NCI-H748 treated with DMSO at 0.1 percent for 48 hours (cell line): ENCODE results near the gene VSTM1.
"Not testable (repeated sequence)": the region's sequence is repeated elsewhere in the genome, so short reads cannot be mapped to it uniquely, and the experiment has no call there.

Source experiments
- DNase-seq: peaks from one replicate; lab custom pipeline; 2025; lab: John Stamatoyannopoulos, UW

Gene VSTM1, protein sequence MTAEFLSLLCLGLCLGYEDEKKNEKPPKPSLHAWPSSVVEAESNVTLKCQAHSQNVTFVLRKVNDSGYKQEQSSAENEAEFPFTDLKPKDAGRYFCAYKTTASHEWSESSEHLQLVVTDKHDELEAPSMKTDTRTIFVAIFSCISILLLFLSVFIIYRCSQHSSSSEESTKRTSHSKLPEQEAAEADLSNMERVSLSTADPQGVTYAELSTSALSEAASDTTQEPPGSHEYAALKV

DNA sequence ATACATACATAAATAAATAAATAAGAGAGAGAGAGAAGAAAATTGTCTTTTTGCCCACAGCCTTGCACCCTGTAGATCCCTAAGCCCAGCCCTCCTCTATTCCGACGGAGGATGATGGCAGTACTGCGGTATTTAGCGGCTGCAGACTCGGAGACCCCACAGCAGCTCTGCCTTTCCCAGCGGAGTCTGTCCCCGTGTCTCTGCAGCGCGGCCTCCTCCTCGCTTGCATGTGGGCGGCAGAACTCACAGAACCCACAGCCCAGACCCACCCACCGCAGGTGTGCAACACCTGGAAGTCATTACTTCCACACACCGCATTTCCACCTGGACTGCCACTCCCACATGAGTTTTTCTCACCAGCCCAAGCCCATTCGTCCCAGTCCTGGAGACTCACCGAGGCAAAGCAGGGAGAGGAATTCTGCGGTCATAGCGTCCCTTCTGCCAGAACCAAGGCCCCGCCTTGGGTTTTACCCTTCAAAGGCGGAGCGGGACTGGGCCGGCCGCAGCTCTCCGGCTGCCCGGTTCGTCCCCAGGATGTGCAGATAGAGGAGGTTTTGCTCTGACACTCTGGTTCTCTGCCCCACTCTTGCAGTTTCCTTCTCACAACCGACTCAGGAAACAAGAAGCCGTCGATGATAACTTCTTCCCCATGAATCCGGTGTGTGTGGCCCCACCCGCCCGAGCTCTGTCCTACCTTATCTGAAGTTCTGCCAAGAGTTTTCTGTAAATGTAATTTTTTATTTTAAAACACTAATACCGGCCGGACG is at the start of gene VSTM1:
Gene VSTM1 (minus strand): TSS at position 548 of the 767 bp plus-strand sequence. CDS start 120 bp downstream, at position 428.
- DNase-seq = no peak

DNA sequence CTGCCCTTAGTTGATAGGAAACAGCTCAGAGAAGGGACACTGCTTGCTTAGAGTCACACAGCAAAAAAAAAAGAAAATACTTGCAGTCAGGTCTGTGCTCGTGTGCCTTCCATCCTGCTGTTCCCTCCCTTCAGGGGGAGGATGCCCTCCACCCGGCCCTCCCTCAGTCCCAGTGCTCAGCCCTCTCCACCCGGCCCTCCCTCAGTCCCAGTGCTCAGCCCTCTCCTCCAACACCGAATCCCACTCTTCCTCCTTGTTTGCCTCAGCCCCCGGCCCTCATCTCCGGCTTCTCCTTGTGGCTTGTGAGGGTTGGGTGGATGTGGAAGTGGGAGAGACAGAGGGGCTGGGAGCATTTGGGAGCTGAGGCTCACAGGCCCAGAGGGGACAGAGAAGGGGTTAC is 46.0 kb upstream of the VSTM1 start:
- DNase-seq = no peak

DNA sequence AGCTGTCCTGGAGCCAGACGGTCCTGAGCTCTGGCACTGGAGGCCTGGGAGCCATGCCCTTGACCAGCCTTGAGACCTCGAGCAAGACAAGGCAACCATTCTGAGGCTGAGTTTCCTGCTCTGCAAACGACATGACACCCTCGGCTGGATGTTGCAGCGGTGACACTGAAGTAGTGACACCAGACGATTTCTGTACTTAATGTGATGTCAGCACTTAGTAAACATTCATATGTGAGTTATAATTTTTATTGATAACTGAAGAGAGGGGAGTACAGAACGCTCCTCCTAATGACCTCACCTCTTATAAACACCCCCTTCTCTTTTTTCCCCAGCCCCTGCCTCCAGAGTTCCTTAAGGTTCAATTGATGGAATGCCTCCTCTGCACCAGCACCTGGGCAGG is 44.8 kb upstream of the VSTM1 start:
- no peak for DNase-seq

DNA sequence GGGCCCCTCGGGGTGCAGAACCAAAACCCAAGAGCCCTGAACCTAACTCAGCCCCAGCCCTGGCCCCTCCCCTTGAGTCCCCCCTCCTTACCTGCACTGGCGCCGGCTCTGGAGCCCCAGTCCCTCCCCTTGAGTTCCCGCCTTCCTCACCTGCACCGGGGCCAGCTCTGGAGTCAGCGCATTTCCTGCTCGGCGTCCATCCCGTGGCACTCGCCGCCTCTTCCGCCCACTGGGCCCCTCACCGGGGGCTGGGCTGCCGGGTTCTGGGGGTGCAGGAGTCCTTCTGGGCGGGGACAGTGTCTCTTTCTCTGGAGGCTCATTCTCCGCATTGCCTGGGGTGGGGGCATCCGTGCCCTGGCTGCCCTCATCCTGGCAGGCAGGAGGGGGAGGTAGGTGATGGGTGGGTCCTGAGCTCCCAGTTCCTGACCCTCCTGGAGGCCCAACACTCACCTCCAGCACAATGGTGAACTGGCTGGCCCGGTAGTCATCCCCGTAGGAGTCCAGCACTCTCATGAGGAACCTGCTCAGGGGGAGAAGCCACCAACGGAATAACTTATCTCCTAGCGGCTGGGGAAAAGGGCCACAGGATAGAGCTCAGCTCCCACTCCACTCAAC is 44.3 kb upstream of the VSTM1 start:
- no peak for DNase-seq

DNA sequence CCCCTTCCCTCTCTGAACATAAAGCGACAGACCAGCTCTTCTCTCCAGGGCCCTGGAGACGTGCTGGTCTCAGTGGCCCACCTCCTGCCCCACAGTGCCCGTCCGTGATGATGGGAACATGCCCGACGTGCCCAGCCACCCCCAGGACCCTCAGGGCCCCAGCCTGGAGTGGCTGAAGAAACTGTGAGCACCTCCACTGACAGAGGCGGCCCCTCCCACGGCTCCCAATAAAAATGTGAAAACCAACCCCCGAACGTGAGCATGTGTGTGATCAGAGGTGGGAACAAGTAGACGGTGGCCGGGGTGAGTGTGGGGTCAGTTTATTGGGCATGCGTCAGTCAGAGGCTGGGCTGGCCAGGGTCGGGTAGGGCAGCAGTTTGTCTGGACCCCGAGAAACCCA is 43.0 kb upstream of the VSTM1 start:
- DNase-seq = no peak

DNA sequence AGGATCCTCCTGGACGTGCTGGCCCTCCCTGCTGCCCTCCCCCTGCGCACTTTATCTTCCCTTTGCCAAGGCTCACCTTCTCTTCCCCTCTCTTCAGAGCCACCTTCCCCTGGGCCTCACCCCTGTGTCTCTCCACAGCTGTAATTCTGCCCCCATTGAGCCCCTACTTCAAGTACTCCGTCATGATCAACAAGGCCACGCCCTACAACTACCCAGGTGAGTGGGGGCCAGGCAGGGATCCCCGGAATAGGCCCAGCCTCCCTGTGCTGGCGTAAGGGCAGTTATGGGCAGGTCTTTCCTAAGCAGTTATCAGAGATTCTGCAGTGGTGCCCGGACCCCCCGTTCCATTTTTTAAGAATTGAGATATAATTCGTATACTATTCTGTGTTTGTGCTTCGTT is 42.1 kb upstream of the VSTM1 start:
- no peak for DNase-seq

DNA sequence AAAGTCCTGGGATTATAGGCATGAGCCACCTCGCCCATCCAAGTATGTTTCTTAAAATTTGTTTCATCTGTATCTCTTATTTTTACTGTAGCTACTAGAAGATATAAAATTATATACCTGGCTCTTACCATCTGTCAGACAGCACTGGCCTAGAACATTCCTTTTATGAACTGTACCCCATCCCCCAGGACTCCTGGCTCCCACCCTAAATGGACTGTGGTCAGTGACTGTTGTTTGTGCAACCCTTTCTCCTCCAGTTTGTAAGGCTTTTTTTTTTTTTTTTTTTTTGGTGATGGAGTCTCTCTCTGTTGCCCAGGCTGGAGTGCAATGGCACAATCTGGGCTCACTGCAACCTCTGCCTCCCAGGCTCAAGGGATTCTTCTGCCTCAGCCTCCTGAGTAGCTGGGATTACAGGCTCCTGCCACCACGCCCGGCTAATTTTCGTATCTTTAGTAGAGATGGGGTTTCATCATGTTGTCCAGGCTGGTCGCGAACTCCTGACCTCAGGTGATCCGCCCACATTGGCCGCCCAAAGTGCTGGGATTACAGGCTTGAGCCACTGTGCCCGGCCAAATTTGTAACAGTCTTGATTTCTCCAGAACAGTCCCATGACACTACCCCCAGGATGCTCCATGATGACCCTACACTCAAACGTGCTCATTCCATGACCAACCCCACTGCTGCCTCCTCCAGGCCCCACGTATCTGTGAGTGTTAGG is 41.5 kb upstream of the VSTM1 start:
- no peak for DNase-seq

DNA sequence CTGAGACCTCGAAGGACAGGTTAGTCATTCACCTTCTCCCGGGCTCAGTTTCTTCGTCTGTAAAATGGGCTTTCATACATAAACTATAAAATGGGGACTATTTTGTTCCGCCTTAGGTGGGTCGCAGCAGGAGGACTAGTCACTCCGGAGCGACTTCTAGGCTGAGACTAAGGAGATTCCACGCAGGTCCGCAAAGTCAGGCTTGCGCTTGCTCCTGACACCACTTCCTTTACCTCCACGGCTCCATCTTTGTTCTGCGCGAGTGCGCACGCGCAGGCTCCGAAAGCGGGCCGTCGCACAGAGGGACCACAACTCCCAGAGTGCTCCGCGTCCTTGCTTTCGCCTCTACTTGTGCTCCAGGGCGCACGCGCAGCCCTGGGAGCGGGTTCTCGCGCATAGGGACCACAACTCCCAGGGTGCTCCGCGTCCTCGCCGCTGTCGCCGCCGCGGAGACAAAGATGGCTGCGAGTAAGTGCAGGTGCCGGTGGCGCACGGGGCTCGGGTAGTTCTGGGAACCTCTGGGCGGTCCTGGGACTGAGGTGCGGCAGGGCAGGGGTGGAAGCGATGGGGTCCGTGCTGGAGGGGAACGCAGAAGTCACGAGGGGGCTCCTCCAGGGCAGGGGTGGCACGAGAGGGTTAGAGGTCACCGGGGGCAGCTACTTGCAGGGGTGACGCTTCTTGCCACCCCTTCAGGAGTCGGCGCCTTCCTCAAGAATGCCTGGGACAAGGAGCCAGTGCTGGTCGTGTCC is 38.9 kb upstream of the VSTM1 start, which contains the start of gene NDUFA3:
Gene NDUFA3 (plus strand): TSS at position 435 of the 749 bp plus-strand sequence. CDS start 24 bp downstream, at position 459.
- DNase-seq = peak; percentile 96

DNA sequence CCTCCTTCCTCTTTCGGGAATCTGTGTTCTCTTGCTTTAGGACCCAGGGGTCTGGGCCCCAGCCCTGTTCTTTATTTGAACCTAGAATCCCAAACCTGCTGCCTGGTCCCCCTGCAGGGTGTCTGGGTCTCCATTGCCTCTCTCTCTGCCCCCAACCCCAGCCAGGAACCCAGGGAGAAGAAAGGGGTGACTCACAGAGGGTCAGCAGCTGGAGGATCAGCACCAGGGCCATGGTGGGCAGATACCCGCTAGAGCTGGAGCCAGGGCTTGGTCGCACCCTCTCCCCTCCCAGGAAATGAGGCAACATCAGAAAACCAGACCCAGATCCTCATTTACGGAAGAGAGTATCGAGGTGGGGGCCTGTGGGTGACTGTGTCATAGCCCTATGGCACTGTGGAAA is 36.9 kb upstream of the VSTM1 start, which contains the start of gene OSCAR:
Gene OSCAR (minus strand): TSS at position 243 of the 400 bp plus-strand sequence. CDS start 11 bp downstream, at position 232.
- DNase-seq = no peak

DNA sequence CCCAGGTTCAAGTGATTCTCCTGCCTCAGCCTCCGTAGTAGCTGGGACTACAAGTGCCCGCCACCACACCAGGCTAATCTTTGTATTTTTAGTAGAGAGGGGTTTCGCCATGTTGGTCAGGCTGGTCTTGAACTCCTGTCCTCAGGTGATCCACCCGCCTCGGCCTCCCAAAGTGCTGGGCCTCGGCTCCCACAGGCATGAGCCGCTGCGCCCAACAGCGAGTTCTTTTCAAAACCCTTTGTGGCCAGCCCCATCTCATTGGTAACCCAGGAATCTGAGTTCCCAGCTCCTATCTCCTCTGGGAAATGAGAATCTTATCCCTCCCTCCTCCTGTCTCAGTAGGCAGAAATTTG is 36.2 kb upstream of the VSTM1 start:
- DNase-seq = not testable (repeated sequence)

DNA sequence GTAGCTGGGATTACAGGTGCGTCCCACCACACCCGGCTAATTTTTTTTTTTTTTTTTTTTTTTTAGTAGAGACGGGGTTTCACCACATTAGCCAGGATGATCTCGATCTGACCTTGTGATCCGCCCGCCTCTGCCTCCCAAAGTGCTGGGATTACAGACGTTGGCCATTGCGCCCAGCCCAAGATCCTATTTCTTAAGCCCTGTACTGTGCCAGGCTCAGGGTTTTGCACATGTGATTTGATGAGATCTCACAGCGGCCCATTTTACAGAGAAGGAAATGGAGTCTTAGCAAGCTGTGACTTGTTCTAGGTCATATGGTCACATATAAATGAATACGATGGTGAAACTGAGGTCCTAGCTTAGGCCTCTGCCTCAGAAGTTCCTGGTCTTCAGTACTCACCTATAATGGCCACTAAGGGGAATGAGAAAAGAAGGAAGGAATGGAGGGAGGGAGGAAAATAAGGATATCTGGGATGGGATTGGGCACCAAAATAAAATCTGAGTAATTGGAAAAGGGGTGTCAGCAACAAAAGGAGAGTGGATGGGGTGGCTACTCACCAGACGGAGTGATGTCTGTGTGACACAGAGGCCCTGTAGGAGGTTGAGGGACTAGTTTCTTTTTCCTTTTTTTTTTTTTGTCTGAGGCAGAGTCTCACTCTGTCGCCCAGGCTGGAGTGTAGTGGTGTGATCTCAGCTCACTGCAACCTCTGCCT is 35.6 kb upstream of the VSTM1 start:
- no peak for DNase-seq

DNA sequence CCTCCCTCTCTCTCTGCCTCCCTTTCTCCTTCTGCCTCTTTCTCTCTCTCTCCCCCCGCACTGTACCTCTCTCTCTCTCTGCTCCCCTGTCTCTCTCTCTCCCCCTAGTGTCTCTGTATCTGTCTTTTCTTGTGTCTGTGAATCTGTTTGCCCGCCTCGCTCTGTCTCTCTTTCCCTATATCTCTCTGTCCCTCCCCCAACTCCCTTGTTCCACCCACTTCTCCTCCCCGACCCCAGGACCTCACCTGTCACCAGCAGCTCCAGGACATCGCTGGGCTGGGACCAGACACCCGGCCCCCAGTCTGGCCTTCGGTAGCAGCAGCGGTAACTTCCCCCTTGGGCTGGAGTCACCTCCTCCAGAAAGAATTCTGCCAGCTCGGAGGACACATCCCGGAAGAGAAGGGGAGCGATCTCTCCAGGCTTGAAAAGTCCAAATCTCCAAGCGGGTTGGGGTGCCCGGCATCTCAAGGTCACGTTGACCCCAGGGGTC is 33.0 kb upstream of the VSTM1 start:
- peak; percentile 20 for DNase-seq

DNA sequence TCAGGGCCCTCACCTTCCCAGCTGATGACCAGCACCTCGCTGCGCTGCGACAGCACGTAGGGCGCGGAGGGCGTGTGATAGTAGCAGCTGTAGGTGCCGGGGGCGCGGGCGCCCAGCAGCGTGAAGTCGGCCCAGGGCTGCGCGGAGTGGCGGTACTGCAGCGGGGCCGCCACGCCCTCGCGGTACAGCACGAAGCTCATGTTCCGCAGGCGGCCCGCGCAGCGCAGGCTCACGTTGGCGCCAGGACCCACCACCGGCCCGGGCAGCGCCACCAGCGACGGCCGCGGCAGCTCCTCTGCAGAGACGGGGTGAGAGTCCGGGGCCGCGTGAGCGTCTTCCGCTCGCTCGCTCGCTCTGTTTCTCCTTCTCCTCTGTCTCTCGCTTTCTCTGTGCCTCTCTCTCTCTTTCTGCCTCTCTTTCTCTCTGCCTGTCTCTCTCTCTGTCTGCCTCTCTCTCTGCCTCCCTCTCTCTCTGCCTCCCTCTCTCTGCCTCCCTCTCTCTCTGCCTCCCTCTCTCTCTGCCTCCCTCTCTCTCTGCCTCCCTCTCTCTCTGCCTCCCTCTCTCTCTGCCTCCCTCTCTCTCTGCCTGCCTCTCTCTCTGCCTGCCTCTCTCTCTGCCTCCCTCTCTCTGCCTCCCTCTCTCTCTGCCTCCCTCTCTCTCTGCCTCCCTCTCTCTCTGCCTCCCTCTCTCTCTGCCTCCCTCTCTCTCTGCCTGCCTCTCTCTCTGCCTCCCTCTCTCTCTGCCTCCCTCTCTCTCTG is 32.3 kb upstream of the VSTM1 start:
- peak; percentile 26 for DNase-seq

DNA sequence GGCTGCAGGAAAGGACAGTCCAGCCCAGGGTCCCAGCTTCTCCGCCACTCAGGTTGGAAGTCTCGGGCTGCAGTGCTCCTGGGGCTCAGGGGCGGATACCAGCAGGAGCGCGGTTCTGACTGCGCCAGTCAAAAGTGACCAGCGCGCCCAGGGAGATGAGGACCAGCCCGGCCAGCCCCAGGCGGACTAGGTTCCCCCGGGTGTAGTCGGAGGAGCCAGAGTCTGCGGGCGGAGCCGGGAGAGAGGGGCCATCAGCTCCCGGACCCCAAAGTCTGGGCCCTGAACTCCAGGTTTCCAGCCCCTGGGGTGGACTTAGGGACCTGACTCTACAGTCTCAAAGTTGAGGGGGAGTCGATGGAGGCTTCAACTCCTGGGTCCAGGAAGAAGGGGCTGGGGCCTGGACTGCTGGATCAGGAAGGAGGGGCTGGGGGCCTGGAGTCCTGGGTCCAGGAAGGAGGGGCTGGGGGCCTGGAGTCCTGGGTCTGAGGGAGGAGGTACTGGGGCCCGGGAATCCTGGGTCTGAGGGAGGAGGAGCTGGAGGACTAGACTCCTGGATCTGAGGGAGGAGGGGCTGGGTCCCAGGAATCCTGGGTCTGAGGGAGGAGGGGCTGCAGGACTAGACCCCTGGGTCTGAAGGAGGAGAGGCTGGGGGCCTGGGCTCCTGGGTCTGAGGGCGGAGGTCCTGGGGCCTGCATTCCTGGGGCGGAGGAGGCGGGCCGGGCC is 31.6 kb upstream of the VSTM1 start:
- DNase-seq = no peak

DNA sequence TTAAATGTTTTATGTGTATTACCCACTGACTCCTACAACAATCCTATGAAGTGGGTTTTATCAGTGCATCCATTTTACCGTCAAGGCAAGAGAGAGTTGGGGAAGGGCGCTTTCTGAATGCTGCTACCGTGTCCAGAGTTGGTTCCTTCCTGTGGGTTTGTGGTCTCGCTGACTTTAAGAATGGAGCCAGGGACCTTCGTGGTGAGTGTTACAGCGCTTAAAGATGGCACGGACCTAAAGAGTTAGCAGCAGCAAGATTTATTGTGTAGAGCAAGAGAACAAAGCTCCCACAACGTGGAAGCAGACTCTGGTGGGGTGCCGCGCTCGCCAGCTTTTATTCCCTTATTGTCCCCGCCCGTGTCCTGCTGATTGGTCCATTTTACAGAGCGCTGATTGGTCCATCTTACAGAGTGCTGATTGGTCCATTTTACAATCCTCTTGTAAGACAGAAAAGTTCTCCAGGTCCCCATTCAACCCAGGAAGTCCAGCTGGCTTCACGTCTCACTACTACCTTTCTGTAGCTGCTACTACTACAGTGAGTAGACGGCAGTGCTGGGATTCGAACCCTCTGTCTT is 30.8 kb upstream of the VSTM1 start:
- DNase-seq = no peak

DNA sequence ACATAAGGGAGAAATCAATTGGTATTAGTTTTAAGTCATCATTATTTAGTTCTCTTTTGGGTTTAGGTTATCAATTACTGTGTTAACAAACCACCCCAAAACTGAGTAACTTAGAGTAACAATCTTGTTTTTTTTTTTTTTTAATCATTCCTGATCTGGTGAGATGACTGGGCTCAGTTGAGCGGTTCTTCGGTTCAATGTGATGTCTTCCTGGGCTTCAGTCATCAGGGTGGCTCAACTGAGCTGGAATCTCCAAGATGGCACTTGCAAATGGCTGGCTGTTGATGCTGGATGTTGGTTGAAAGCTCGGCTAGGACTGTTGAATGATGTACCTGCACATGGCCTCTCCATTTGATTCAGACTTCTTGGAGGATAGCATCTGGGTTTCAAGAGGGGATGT is 20.7 kb upstream of the VSTM1 start:
- no peak for DNase-seq

DNA sequence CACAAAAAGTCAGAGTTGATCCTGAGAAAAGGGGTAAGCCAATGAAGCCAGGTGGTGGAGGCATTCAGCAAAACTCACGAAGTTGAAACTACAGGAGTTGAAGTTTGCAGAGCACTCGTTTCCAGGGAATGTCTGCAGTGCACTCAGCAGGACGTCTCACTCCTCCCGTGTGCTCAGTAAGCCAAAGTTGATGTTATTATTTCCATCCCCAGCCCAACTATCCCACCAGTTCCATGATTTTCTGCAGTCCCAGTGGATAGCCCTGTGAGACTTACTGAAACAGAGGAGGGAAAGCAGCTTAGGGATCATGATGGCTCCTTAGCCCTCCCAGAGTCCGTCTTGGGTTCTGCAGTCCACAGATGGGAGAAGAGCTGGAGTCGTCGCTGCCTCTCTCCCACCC is 17.3 kb upstream of the VSTM1 start, which contains the start of gene TARM1:
Gene TARM1 (minus strand): TSS at position 334 of the 400 bp plus-strand sequence. CDS start 25 bp downstream, at position 309.
- DNase-seq = no peak

DNA sequence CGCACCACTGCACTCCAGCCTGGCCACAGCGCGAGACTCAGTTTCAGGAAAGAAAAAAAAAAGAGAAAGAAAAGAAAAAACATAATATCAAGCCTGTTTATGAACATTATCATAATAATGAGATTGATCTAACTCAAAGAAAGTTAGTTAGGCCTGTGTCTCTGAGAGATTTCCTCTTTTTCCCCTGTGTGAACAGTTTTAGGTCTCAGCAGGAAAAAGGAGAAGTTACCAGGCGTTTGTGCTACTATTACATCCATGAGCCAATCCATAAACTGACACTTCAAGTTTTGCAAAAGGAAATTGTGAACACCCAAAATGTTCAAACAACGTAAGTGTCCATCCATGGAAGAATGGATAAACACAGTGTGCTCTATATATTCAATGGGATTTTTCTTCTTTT is 13.6 kb upstream of the VSTM1 start:
- DNase-seq = no peak

DNA sequence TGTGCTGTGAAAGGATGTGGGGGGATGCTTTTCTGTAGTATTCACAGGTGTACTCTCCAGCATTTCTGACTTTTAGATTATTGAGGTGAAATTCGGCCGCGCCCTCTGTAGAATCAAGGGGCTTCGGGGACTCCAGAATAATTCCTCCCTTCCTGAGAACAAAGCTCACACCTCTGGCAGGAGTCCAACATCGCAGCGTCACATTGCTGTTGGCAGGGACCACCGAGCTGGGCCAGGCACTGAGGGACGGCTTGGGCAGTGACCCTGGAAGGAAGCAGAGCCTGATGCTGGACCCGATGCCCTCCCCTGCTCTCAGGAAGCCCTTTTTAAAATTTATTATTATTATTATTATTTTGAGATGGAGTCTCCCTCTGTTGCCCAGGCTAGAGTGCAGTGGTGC is 11.2 kb upstream of the VSTM1 start:
- DNase-seq = no peak
